RWPE2 (cell line): ENCODE results near the gene REV1.
"Not testable (repeated sequence)": the region's sequence is repeated elsewhere in the genome, so short reads cannot be mapped to it uniquely, and the experiment has no call there.

ENCODE experiments used
- ATAC-seq: fragments of 200-7000 bp; cut with Tn5 transposase; 3 replicates; pipeline ENCODE4 v1.9.1; 2021; ENCODE audit warnings: low read depth
- DNase-seq: peaks from one replicate; pipeline ENCODE4 v3.0.0-alpha.2; 2020; ENCODE audit warnings: low spot score
- H3K27ac ChIP-seq: fragments of 450-650 bp; 2 replicates; pipeline ENCODE4 v1.5.1; 2017; ENCODE audit warnings: mild to moderate bottlenecking; ENCODE audit not compliant: poor library complexity, severe bottlenecking
- H3K27me3 ChIP-seq: fragments of 250-450 bp; sonication (Bioruptor Pico); 2 replicates; pipeline ENCODE4 v1.5.1; 2021; ENCODE audit warnings: mild to moderate bottlenecking, moderate library complexity; ENCODE audit not compliant: insufficient read depth, poor library complexity, severe bottlenecking
- H3K36me3 ChIP-seq: fragments of 250-450 bp; sonication (Bioruptor Pico); 2 replicates; pipeline ENCODE4 v1.5.1; 2020; ENCODE audit warnings: low read depth, mild to moderate bottlenecking, moderate library complexity
- H3K4me1 ChIP-seq: fragments of 250-450 bp; sonication (Bioruptor Pico); 2 replicates; pipeline ENCODE4 v1.5.1; 2021; ENCODE audit warnings: mild to moderate bottlenecking, moderate library complexity; ENCODE audit not compliant: insufficient read depth, poor library complexity, severe bottlenecking
- H3K4me3 ChIP-seq: fragments of 250-450 bp; sonication (Bioruptor Pico); 2 replicates; pipeline ENCODE4 v1.5.1; 2021; ENCODE audit warnings: mild to moderate bottlenecking, moderate library complexity; ENCODE audit not compliant: severe bottlenecking
- H3K9me3 ChIP-seq: fragments of 250-450 bp; sonication (Bioruptor Pico); 2 replicates; pipeline ENCODE4 v1.5.1; 2021; ENCODE audit warnings: mild to moderate bottlenecking, moderate library complexity; ENCODE audit not compliant: severe bottlenecking
- CTCF ChIP-seq: fragments of 450-650 bp; IDR thresholded peaks from one replicate; pipeline ENCODE4 v1.5.1; 2017; ENCODE audit warnings: mild to moderate bottlenecking, moderate library complexity; ENCODE audit not compliant: poor library complexity, severe bottlenecking

Gene REV1

DNA sequence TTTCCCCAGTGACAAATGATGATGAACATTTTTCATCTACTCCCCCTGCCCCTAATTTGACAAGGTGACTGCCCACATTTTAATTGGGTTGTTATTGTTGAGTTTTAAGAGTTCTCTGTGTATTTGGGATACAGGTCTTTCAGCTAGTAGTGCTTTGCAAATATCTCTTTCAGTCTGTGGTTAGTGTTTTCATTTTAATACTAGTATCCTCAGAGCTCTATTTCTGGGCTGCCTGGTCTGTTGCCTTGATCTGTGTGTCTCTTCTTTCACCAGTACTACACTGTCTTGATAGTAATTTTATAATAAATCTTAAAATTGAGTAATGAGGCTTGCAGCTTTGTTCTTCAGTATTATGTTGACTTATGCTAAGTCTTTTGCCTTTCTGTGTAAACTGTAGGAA is 133.0 kb downstream of the REV1 start:
- H3K4me3 ChIP-seq: no peak overlapping the region
- ATAC-seq: no peak
- no peaks in the 10 kb centered on the region for H3K27me3 ChIP-seq
- no peaks in the 10 kb centered on the region for H3K9me3 ChIP-seq
- no peak for TF ChIP-seq CTCF
- no peak overlapping the region for H3K27ac ChIP-seq
- H3K4me1 ChIP-seq: peaks cover 5% of the 10 kb centered on the region
- H3K36me3 ChIP-seq: peaks cover 25% of the 10 kb centered on the region
- no peak for DNase-seq

- ATAC-seq, H3K36me3 ChIP-seq, H3K27me3 ChIP-seq, H3K4me3 ChIP-seq, H3K27ac ChIP-seq, H3K9me3 ChIP-seq, H3K4me1 ChIP-seq, DNase-seq: not testable (repeated sequence)
These were observed 135.0 kb downstream of the REV1 start for GRCh38 chr2:99354825-99355224.

DNA sequence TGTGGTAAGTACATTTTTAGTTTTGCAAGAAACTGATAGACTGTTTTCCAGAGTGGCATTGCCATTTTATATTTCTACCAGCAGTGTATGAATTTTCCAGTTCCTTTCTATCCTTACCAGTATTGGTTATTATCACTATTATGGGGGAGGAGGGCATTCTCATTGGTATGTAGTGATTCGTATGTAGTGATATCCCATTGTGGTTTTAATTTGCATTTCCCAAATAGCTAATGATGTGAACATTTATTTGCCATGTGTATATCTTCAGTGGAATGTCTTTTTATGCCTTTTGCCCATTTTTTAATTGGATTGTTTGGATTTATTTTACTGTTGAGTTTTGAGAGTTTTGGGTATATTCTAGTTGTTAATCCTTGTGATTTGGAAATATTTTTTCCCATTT is 135.7 kb downstream of the REV1 start:
- H3K27ac ChIP-seq: no peak overlapping the region
- peaks cover 5% of the 10 kb centered on the region for H3K4me1 ChIP-seq
- no peaks in the 10 kb centered on the region for H3K36me3 ChIP-seq
- ATAC-seq (0 out of 3 replicates have a peak, but pooled peaks have one; percentile 19), DNase-seq (no peak)
- TF ChIP-seq CTCF: no peak
- no peaks in the 10 kb centered on the region for H3K9me3 ChIP-seq
- H3K27me3 ChIP-seq: no peaks in the 10 kb centered on the region
- no peak overlapping the region for H3K4me3 ChIP-seq
